CD14-positive monocyte (primary cell): ENCODE measurements around the gene MEF2B. TPM values are rescaled to one million over a fixed set of nuclear protein-coding genes. Genes with fewer than 3 reads are reported as not detected.
A peak's percentile ranks its signal among the peaks of the same experiment; 100 is the strongest.

Experiments
- DNase-seq, 3 donors: peaks; one replicate each; pipeline ENCODE4 v3.0.0-alpha.2; 2011 to 2022
- H2AFZ ChIP-seq: 2 replicates; pipeline ENCODE4 v1.6.0; 2012; ENCODE audit warnings: mild to moderate bottlenecking, low read depth, low read length, inconsistent platforms; ENCODE audit not compliant: insufficient read depth, poor library complexity, severe bottlenecking
- H3K27ac ChIP-seq, 2 donors: 1 replicate in 1 of 2; 2 replicates in 1 of 2; pipeline ENCODE4 v1.5.1; 2012 to 2013; ENCODE audit warnings: low read length in 2 of 2, control low read depth in 1 of 2, inconsistent platforms in 1 of 2, low read depth in 1 of 2, mild to moderate bottlenecking in 1 of 2
- H3K27me3 ChIP-seq, 2 donors: one replicate each; pipeline versions ENCODE4 v1.6.0 to v1.6.1; 2011 to 2013; ENCODE audit warnings: low read length in 2 of 2; ENCODE audit not compliant: control insufficient read depth in 2 of 2, insufficient read depth in 2 of 2
- H3K36me3 ChIP-seq, 2 donors: replicated peaks in 1 of 2; 1 replicate in 1 of 2; 2 replicates in 1 of 2; pipeline versions ENCODE4 v1.5.1 to v1.6.1; 2012 to 2013; ENCODE audit warnings: low read length in 2 of 2, control low read depth in 1 of 2, inconsistent platforms in 1 of 2, mild to moderate bottlenecking in 1 of 2; ENCODE audit not compliant: insufficient read depth in 2 of 2, control insufficient read depth in 1 of 2
- H3K4me1 ChIP-seq, 2 donors: 1 replicate in 1 of 2; 2 replicates in 1 of 2; pipeline versions ENCODE4 v1.5.1 to v1.6.1; 2012 to 2013; ENCODE audit warnings: low read length in 2 of 2, control low read depth in 1 of 2, inconsistent platforms in 1 of 2, mild to moderate bottlenecking in 1 of 2, moderate library complexity in 1 of 2; ENCODE audit not compliant: insufficient read depth in 2 of 2, control insufficient read depth in 1 of 2
- H3K4me2 ChIP-seq: replicated peaks from 2 replicates; pipeline ENCODE3; 2012; ENCODE audit warnings: low read length, moderate library complexity, mild to moderate bottlenecking; ENCODE audit not compliant: poor library complexity, severe bottlenecking; ENCODE audit errors: extremely low read depth
- H3K4me3 ChIP-seq, 3 experiments: fragments of 200-600 bp in 1 of 3; sonication (generic) in 1 of 3; replicated peaks in 1 of 3; 1 replicate in 2 of 3; 2 replicates in 1 of 3; pipeline ENCODE4 v1.5.1; 2011 to 2013; ENCODE audit warnings: low read length in 3 of 3, mild to moderate bottlenecking in 3 of 3, control low read depth in 2 of 3, low read depth in 2 of 3, inconsistent platforms in 1 of 3, moderate library complexity in 1 of 3
- H3K79me2 ChIP-seq: 2 replicates; pipeline ENCODE4 v1.6.0; 2012; ENCODE audit warnings: mild to moderate bottlenecking, control low read depth, inconsistent platforms, low read length, moderate library complexity; ENCODE audit not compliant: insufficient read depth
- H3K9ac ChIP-seq: 2 replicates; pipeline ENCODE4 v1.6.0; 2017; ENCODE audit warnings: low read length, mild to moderate bottlenecking; ENCODE audit not compliant: insufficient read depth, poor library complexity, severe bottlenecking
- H3K9me3 ChIP-seq, 2 donors: replicated peaks in 1 of 2; 1 replicate in 1 of 2; 2 replicates in 1 of 2; pipeline versions ENCODE4 v1.5.1 to v1.6.1; 2012 to 2013; ENCODE audit warnings: low read length in 2 of 2, control low read depth in 1 of 2; ENCODE audit not compliant: control insufficient read depth in 1 of 2, insufficient read depth in 1 of 2
- H4K20me1 ChIP-seq: 2 replicates; pipeline ENCODE4 v1.6.0; 2012; ENCODE audit warnings: mild to moderate bottlenecking, low read length, control low read depth, moderate library complexity; ENCODE audit not compliant: insufficient read depth
- H3K27ac Mint-ChIP-seq, 7 donors: one replicate each; pipeline ENCODE4 v1.8.0; 2020; ENCODE audit warnings: mild to moderate bottlenecking in 7 of 7, mixed read lengths in 7 of 7, moderate library complexity in 6 of 7, inconsistent platforms in 2 of 7
- H3K27me3 Mint-ChIP-seq, 3 donors: one replicate each; pipeline ENCODE4 v1.8.0; 2021 to 2022; ENCODE audit warnings: low read depth in 3 of 3, mild to moderate bottlenecking in 3 of 3, mixed read lengths in 3 of 3, moderate library complexity in 3 of 3, inconsistent platforms in 1 of 3
- H3K36me3 Mint-ChIP-seq, 2 donors: one replicate each; pipeline ENCODE4 v1.8.0; 2020; ENCODE audit warnings: mixed read lengths in 2 of 2, inconsistent platforms in 1 of 2, mild to moderate bottlenecking in 1 of 2
- H3K4me1 Mint-ChIP-seq: one replicate; pipeline ENCODE4 v1.8.0; 2020; ENCODE audit warnings: mild to moderate bottlenecking, mixed read lengths
- H3K4me3 Mint-ChIP-seq, 2 donors: one replicate each; pipeline ENCODE4 v1.8.0; 2020; ENCODE audit warnings: mild to moderate bottlenecking in 2 of 2, mixed read lengths in 2 of 2, moderate library complexity in 1 of 2
- H3K9me3 Mint-ChIP-seq, 7 donors: one replicate each; pipeline ENCODE4 v1.8.0; 2020 to 2022; ENCODE audit warnings: mixed read lengths in 7 of 7, mild to moderate bottlenecking in 6 of 7, moderate library complexity in 6 of 7, inconsistent platforms in 2 of 7
- WGBS: methylation state at CpG from one replicate; pipeline ENCODE4 v1.1.5; 2013; ENCODE audit warnings: missing lambda C conversion rate; ENCODE audit not compliant: insufficient coverage; 5-methylcytosine and 5-hydroxymethylcytosine counted together
- intact Hi-C, 2 donors: fragments of 100-400 bp; cut with micrococcal nuclease; formaldehyde crosslinking; loops; one replicate each; pipeline versions ENCODE4 v1.15.0 to v1.15.1; 2023
- polyA plus RNA-seq, 3 donors: library from polyadenylated mRNA; depleted of rRNA in 1 of 3; unstranded in 2 of 3; stranded (reverse) in 1 of 3; fragments of 300-500 nt in 2 of 3; fragments of >200 nt in 1 of 3; fragmentation: Illumina TruSeq in 2 of 3; gene quantifications; 1 replicate in 2 of 3; 2 replicates in 1 of 3; pipeline ENCODE4 v1.2.3, GENCODE V29; 2012 to 2021
- TF ChIP-seq, protein P1 (sequence below): fragments of 200-600 bp; IDR thresholded peaks from one replicate; pipeline ENCODE4 v1.8.0; 2022; ENCODE audit warnings: antibody characterized with exemption, mild to moderate bottlenecking

MEF2B gene
- polyA plus RNA-seq, 3 donors, result 0.15 to 1.8 (median 0.30) TPM

DNA sequence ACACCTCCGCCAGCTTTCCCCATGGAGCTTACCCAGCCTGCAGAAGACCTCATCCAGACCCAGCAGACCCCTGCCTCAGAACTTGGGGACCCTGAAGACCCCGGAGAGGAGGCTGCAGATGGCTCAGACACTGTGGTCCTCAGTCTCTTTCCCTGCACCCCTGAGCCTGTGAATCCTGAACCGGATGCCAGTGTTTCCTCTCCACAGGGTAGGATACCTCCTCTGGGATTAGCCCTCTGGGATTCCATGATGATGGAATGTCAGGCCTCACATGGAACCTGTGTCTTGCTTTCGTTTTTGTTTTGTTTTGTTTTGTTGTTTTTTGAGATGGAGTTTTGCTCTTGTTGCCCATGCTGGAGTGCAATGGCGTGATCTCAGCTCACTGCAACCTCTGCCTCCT lies 23.9 kb upstream of the MEF2B start:
- intact Hi-C loops, result loop anchor here (5.0 to 10.0 kb wide), 2 partner anchors 128 to 131 kb away; partner anchors contain the start of genes MAU2 (in 2 of the 2) and SUGP1 (in 2 of the 2)
- H3K9me3 Mint-ChIP-seq, result peaks cover 0 to 2% (median 0%) of the 10 kb centered on the region in 7 donors
- peaks cover 24 to 41% of the 10 kb centered on the region in 2 donors for H3K4me1 ChIP-seq
- DNase-seq, result no peak
- H3K9me3 ChIP-seq, result peaks cover 0 to 4% of the 10 kb centered on the region in 2 donors
- H3K79me2 ChIP-seq, result peaks cover 45% of the 10 kb centered on the region
- no peak overlapping the region for H3K4me3 ChIP-seq
- no peak overlapping the region for H3K27ac ChIP-seq
- TF ChIP-seq, protein P1, sequence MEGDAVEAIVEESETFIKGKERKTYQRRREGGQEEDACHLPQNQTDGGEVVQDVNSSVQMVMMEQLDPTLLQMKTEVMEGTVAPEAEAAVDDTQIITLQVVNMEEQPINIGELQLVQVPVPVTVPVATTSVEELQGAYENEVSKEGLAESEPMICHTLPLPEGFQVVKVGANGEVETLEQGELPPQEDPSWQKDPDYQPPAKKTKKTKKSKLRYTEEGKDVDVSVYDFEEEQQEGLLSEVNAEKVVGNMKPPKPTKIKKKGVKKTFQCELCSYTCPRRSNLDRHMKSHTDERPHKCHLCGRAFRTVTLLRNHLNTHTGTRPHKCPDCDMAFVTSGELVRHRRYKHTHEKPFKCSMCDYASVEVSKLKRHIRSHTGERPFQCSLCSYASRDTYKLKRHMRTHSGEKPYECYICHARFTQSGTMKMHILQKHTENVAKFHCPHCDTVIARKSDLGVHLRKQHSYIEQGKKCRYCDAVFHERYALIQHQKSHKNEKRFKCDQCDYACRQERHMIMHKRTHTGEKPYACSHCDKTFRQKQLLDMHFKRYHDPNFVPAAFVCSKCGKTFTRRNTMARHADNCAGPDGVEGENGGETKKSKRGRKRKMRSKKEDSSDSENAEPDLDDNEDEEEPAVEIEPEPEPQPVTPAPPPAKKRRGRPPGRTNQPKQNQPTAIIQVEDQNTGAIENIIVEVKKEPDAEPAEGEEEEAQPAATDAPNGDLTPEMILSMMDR, result no peak
- H3K4me3 Mint-ChIP-seq, result peak overlapping the region in 1 of 2 donors; percentile 4
- H3K36me3 ChIP-seq, result peaks cover 21 to 29% of the 10 kb centered on the region in 2 donors
- H4K20me1 ChIP-seq, result peaks cover 19% of the 10 kb centered on the region
- peak overlapping the region; percentile 90 for H3K4me2 ChIP-seq
- no peak overlapping the region for H2AFZ ChIP-seq
- 100% methylated on average over 3 of the region's 5 CpGs for WGBS
- peaks cover 0 to 2% (median 0%) of the 10 kb centered on the region in 3 donors for H3K27me3 Mint-ChIP-seq
- no peak overlapping the region for H3K9ac ChIP-seq
- H3K27me3 ChIP-seq, result no peaks in the 10 kb centered on the region
- H3K27ac Mint-ChIP-seq, result peak overlapping the region; percentile 20 to 99 (median 40)
- H3K36me3 Mint-ChIP-seq, result peaks cover 33 to 47% of the 10 kb centered on the region in 2 donors
- peaks cover 36% of the 10 kb centered on the region for H3K4me1 Mint-ChIP-seq

DNA sequence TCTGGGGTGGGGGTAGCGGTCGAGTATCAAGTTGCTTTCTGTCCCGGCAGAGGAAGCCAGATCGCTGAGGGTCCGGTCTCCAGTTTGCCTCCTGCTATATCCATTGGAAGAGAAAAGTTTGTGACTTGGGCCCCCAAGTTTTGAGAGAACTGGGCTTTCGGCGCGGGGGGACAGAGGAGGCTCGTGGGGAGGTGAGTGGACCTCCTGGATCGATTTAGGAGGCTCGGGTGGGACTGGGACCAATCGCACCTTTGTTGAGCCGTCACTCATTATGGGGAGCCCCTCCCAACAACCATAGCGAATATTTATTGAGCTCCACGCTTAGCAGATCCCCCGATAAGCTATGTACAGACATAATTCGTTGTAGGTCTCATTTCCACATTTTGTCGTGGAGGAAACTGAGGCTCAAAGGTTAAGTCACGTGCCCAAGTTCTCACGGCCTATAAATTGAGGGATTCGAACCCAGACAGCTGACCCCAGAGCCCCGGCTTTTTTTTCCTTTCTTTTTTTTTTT lies 22.9 kb upstream of the MEF2B start:
- Mint-ChIP-seq H3K9me3 (peaks cover 0 to 8% (median 3%) of the 10 kb centered on the region in 7 donors), H3K4me1 (peaks cover 36% of the 10 kb centered on the region), H3K27me3 (peaks cover 0 to 2% (median 0%) of the 10 kb centered on the region in 3 donors), H3K4me3 (peak overlapping the region; percentile 92 to 96), H3K36me3 (peaks cover 28 to 46% of the 10 kb centered on the region in 2 donors), H3K27ac (peak overlapping the region; percentile 91 to 99 (median 98))
- 1% methylated on average over 13 of the region's 22 CpGs for WGBS
- peak overlapping the region; percentile 99 for H3K9ac ChIP-seq
- H3K36me3 ChIP-seq, result peaks cover 12 to 19% of the 10 kb centered on the region in 2 donors
- peaks cover 51% of the 10 kb centered on the region for H3K79me2 ChIP-seq
- TF ChIP-seq, protein P1, result no peak
- H3K4me3 ChIP-seq, result peak overlapping the region; percentile 69 to 100 (median 85)
- H3K27ac ChIP-seq, result peak overlapping the region; percentile 57 to 100
- peak overlapping the region; percentile 97 for H2AFZ ChIP-seq
- H3K27me3 ChIP-seq, result no peaks in the 10 kb centered on the region
- DNase-seq, result no peak
- H3K4me1 ChIP-seq, result peaks cover 24 to 41% of the 10 kb centered on the region in 2 donors
- H3K9me3 ChIP-seq, result peaks cover 0 to 10% of the 10 kb centered on the region in 2 donors
- H4K20me1 ChIP-seq, result peaks cover 19% of the 10 kb centered on the region
- intact Hi-C loops, result loop anchor here (1.0 to 10.0 kb wide), 3 partner anchors 10 to 132 kb away; partner anchors contain the start of genes MAU2 (in 2 of the 2), SUGP1 (in 2 of the 2) and NR2C2AP (in 1 of the 2)
- H3K4me2 ChIP-seq, result peak overlapping the region; percentile 90
